Chondrocyte (in vitro differentiated cells): ENCODE measurements around the gene BIRC2. TPM values are rescaled to one million over a fixed set of nuclear protein-coding genes. Genes with fewer than 3 reads are reported as not detected.
A peak's percentile ranks its signal among the peaks of the same experiment; 100 is the strongest.

Source experiments
- DNase-seq: peaks from one replicate; pipeline ENCODE4 v3.0.0; 2021; ENCODE audit warnings: mixed read lengths, low spot score
- H3K27ac Mint-ChIP-seq: one replicate; pipeline ENCODE4 v1.8.0; 2021; ENCODE audit warnings: mild to moderate bottlenecking, moderate library complexity, mixed read lengths; ENCODE audit not compliant: unreplicated experiment
- H3K27me3 Mint-ChIP-seq: 2 replicates; pipeline ENCODE4 v1.8.0; 2021; ENCODE audit warnings: low read depth, mixed read lengths
- H3K36me3 Mint-ChIP-seq: 2 replicates; pipeline ENCODE4 v1.8.0; 2021; ENCODE audit warnings: low read depth, mixed read lengths
- H3K4me1 Mint-ChIP-seq: 2 replicates; pipeline ENCODE4 v1.8.0; 2021; ENCODE audit warnings: low read depth, mild to moderate bottlenecking, mixed read lengths
- H3K4me3 Mint-ChIP-seq: one replicate; pipeline ENCODE4 v1.8.0; 2021; ENCODE audit warnings: mild to moderate bottlenecking, moderate library complexity, mixed read lengths; ENCODE audit not compliant: unreplicated experiment
- H3K9me3 Mint-ChIP-seq: 2 replicates; pipeline ENCODE4 v1.8.0; 2021; ENCODE audit warnings: low read depth, mixed read lengths
- total RNA-seq: library from RNA; stranded (reverse); gene quantifications from 3 replicates; pipeline ENCODE4 v1.2.1, GENCODE V29; 2021
- TF ChIP-seq, protein P1 (sequence below): fragments of 200-600 bp; sonication (generic); IDR thresholded peaks from 2 replicates; pipeline ENCODE4 v1.5.0; 2021; ENCODE audit warnings: antibody characterized with exemption, mild to moderate bottlenecking, moderate library complexity

Gene BIRC2
- total RNA-seq, 1 donor from 2014 or later = 43.1 TPM

DNA sequence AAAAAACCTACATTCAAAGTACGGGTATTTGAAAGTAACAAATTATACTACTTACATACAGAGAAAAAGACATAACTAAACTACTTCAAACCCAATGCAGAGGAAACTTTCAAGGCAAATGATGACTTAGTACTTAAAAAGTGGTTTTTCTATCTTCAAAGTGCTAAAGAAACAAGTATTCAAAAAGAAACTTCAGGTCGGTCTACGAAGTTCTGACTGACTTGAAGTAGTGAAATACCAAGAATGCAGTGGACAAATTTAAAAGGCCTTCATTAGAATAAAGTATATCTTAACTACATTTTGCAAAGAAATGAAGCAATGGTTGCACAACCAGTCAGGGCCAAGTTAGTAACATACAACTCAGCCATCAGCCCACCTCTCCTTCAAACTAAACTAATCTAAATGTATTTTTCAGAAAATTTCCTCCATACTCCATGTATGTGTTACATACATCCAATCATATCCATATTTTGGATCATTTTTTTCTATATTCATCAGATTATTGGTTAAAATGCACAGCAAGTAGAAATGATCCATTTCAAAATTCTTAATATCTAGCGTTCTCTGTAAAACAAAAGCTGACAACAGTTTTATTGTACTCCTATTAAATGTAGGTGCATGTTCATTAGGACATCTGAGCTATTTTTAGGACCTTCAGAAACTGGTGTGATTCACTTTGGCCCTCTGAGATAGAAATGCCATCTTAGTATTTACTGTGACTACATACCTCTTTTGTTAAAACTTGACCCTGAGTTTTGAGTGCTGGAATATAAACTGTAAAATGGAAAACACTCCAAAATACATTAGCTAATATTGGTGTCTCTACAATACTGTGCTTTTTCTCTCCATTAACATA is 49.9 kb downstream of the BIRC2 start:
- Mint-ChIP-seq H3K4me1 (peaks cover 8% of the 10 kb centered on the region), H3K27ac (peak overlapping the region; percentile 36), H3K9me3 (no peaks in the 10 kb centered on the region), H3K27me3 (no peaks in the 10 kb centered on the region), H3K36me3 (peaks cover 20% of the 10 kb centered on the region), H3K4me3 (no peak overlapping the region)
- TF ChIP-seq, protein P1, sequence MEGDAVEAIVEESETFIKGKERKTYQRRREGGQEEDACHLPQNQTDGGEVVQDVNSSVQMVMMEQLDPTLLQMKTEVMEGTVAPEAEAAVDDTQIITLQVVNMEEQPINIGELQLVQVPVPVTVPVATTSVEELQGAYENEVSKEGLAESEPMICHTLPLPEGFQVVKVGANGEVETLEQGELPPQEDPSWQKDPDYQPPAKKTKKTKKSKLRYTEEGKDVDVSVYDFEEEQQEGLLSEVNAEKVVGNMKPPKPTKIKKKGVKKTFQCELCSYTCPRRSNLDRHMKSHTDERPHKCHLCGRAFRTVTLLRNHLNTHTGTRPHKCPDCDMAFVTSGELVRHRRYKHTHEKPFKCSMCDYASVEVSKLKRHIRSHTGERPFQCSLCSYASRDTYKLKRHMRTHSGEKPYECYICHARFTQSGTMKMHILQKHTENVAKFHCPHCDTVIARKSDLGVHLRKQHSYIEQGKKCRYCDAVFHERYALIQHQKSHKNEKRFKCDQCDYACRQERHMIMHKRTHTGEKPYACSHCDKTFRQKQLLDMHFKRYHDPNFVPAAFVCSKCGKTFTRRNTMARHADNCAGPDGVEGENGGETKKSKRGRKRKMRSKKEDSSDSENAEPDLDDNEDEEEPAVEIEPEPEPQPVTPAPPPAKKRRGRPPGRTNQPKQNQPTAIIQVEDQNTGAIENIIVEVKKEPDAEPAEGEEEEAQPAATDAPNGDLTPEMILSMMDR = no peak
- DNase-seq = no peak

- Mint-ChIP-seq H3K9me3 (no peaks in the 10 kb centered on the region), H3K4me1 (peaks cover 8% of the 10 kb centered on the region), H3K27me3 (no peaks in the 10 kb centered on the region), H3K27ac (no peak overlapping the region), H3K4me3 (no peak overlapping the region), H3K36me3 (peaks cover 18% of the 10 kb centered on the region)
- TF ChIP-seq, protein P1 = no peak
- DNase-seq = no peak
Measured at GRCh38 chr11:102398297-102398696, 51.3 kb downstream of the BIRC2 start.

DNA sequence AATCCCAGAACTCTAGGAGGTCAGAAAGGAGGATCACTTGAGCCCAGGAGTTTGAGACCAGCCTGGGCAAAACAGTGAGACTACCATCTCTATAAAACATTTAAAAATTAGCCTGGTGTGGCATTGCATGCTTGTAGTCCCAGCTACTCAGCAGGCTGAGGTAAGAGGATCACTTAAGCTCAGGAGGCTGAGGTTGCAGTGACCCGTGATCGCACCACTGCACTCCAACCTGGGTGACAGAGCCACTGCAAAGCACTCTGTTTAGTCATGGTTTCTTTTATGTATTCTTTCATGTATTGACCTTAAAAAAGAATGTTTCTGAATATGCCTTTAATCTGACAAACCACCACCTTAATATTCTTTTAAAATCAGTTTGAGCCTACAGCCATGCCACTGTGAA is 52.2 kb downstream of the BIRC2 start:
- TF ChIP-seq, protein P1 = no peak
- Mint-ChIP-seq H3K4me3 (no peak overlapping the region), H3K9me3 (no peaks in the 10 kb centered on the region), H3K4me1 (peaks cover 8% of the 10 kb centered on the region), H3K27ac (no peak overlapping the region), H3K27me3 (no peaks in the 10 kb centered on the region), H3K36me3 (peaks cover 17% of the 10 kb centered on the region)
- no peak for DNase-seq

DNA sequence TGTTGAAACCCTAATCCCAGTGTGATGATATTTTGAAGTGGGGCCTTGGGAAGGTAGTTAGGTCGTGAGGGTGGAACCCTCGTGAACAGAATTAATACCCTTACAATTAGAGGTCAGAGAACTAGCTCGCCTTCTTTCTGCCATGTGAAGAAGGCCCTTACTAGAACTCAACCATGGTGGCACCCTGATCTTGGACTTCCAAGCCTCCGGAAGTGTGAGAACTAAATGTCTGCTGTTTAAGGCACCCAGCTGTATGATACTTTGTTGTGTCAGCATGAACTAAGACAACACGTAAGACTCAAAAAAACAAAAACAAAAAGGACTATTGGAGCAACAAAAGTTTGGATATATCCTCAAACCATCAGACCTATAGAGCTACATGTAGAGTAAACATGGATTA is 53.6 kb downstream of the BIRC2 start:
- no peak for DNase-seq
- H3K36me3 Mint-ChIP-seq = peaks cover 17% of the 10 kb centered on the region
- no peak overlapping the region for H3K27ac Mint-ChIP-seq
- H3K4me1 Mint-ChIP-seq = peaks cover 8% of the 10 kb centered on the region
- no peak overlapping the region for H3K4me3 Mint-ChIP-seq
- no peaks in the 10 kb centered on the region for H3K9me3 Mint-ChIP-seq
- H3K27me3 Mint-ChIP-seq = no peaks in the 10 kb centered on the region
- TF ChIP-seq, protein P1 = no peak

DNA sequence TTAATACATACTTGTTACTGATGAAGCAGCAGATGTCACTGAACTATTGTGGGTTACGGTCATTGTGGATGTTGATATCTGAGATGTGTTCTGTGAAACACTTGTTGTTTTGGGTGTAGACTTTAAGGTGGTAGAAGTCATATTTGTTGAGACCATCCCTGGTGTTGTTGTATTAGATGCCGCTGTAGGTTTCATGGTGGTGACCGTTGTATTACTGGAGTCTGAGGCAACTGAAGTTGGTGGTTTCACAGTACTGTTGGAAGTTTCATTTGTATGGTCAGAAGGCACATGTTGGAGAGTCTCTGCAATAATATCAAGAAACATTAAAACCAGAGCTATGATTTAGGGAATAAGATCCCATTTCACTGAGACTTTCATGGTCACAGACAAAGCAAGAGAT is 54.9 kb downstream of the BIRC2 start:
- DNase-seq = no peak
- Mint-ChIP-seq H3K27me3 (no peaks in the 10 kb centered on the region), H3K4me3 (no peak overlapping the region), H3K27ac (peak overlapping the region; percentile 6), H3K4me1 (peaks cover 5% of the 10 kb centered on the region), H3K36me3 (peaks cover 17% of the 10 kb centered on the region), H3K9me3 (no peaks in the 10 kb centered on the region)
- TF ChIP-seq, protein P1 = no peak
